HEK293T (cell line): Measurements from ENCODE around the gene TSHR.
A peak's percentile ranks its signal among the peaks of the same experiment; 100 is the strongest.

Experiments used
- CTCF ChIA-PET: fragments of 350-600 bp; formaldehyde crosslinking; extraction: SDS; loops from one replicate; lab custom pipeline; 2021; ENCODE audit warnings: antibody characterized with exemption, inconsistent platforms; lab: Yijun Ruan, JAX
- POLR2A ChIA-PET: fragments of 350-600 bp; formaldehyde crosslinking; extraction: SDS; loops from one replicate; lab custom pipeline; 2020; ENCODE audit warnings: antibody characterized with exemption, inconsistent platforms; lab: Yijun Ruan, JAX
- DNase-seq: peaks from one replicate; pipeline ENCODE4 v3.0.0; 2012; ENCODE audit warnings: mixed read lengths; ENCODE audit errors: extremely low spot score
- ARNT ChIP-seq: fragments of 450-650 bp; IDR thresholded peaks from 2 replicates; pipeline ENCODE4 v1.6.1; 2017; ENCODE audit warnings: mild to moderate bottlenecking
- BHLHE40 ChIP-seq: fragments of 450-650 bp; IDR thresholded peaks from 2 replicates; pipeline ENCODE4 v1.6.1; 2016; ENCODE audit warnings: mild to moderate bottlenecking, moderate library complexity, borderline replicate concordance
- CTBP1 ChIP-seq: fragments of 450-650 bp; IDR thresholded peaks from 2 replicates; pipeline ENCODE4 v1.6.1; 2016; ENCODE audit warnings: borderline replicate concordance
- ELF4 ChIP-seq: fragments of 450-650 bp; IDR thresholded peaks from 2 replicates; pipeline ENCODE4 v1.6.1; 2017; ENCODE audit warnings: antibody characterized with exemption
- FOXA1 ChIP-seq: fragments of 450-650 bp; IDR thresholded peaks from 2 replicates; pipeline ENCODE4 v1.6.1; 2016; ENCODE audit warnings: mild to moderate bottlenecking
- FOXK2 ChIP-seq: fragments of 450-650 bp; IDR thresholded peaks from 2 replicates; pipeline ENCODE4 v1.6.1; 2016; ENCODE audit warnings: mild to moderate bottlenecking
- FOXM1 ChIP-seq: fragments of 450-650 bp; IDR thresholded peaks from 2 replicates; pipeline ENCODE4 v1.6.1; 2017; ENCODE audit warnings: mild to moderate bottlenecking, borderline replicate concordance
- HDGF ChIP-seq: fragments of 450-650 bp; IDR thresholded peaks from 2 replicates; pipeline ENCODE4 v1.6.1; 2017; ENCODE audit warnings: antibody characterized with exemption, borderline replicate concordance
- L3MBTL2 ChIP-seq: fragments of 450-650 bp; conservative IDR thresholded peaks from 2 replicates; pipeline ENCODE4 v1.6.1; 2016; ENCODE audit warnings: mild to moderate bottlenecking
- LEF1 ChIP-seq: fragments of 450-650 bp; IDR thresholded peaks from 2 replicates; pipeline ENCODE4 v1.6.1; 2017; ENCODE audit warnings: mild to moderate bottlenecking, borderline replicate concordance
- NFRKB ChIP-seq: fragments of 450-650 bp; IDR thresholded peaks from 2 replicates; pipeline ENCODE4 v1.6.1; 2016; ENCODE audit warnings: mild to moderate bottlenecking, moderate library complexity
- PKNOX1 ChIP-seq: fragments of 450-650 bp; IDR thresholded peaks from 2 replicates; pipeline ENCODE4 v1.6.1; 2016
- SP1 ChIP-seq: fragments of 450-650 bp; IDR thresholded peaks from 2 replicates; pipeline ENCODE4 v1.6.1; 2017
- SUZ12 ChIP-seq: fragments of 450-650 bp; IDR thresholded peaks from 2 replicates; pipeline ENCODE4 v1.6.1; 2016; ENCODE audit warnings: mild to moderate bottlenecking
- TARDBP ChIP-seq: fragments of 450-650 bp; IDR thresholded peaks from 2 replicates; pipeline ENCODE4 v1.6.1; 2016
- ZNF384 ChIP-seq: fragments of 450-650 bp; IDR thresholded peaks from 2 replicates; pipeline ENCODE4 v1.6.1; 2016

TSHR gene

GRCh38 chr14:81169711-81170103 is 214.3 kb downstream of the TSHR start:
- ChIA-PET CTCF (interaction anchor here (0.6 to 1.2 kb wide), 6 partner anchors 10 to 361 kb away, joined by 3 to 9 read pairs (median 4); partner anchors contain the start of gene CEP128), POLR2A (interaction anchor here (0.6 to 1.6 kb wide), 15 partner anchors 8 to 291 kb away, joined by 3 to 10 read pairs (median 3); partner anchors contain the start of genes CEP128, GTF2A1 and TSHR)
- no peak for DNase-seq
- TF ChIP-seq FOXK2 (no peak), ARNT (no peak), ELF4 (no peak), BHLHE40 (no peak)

DNA sequence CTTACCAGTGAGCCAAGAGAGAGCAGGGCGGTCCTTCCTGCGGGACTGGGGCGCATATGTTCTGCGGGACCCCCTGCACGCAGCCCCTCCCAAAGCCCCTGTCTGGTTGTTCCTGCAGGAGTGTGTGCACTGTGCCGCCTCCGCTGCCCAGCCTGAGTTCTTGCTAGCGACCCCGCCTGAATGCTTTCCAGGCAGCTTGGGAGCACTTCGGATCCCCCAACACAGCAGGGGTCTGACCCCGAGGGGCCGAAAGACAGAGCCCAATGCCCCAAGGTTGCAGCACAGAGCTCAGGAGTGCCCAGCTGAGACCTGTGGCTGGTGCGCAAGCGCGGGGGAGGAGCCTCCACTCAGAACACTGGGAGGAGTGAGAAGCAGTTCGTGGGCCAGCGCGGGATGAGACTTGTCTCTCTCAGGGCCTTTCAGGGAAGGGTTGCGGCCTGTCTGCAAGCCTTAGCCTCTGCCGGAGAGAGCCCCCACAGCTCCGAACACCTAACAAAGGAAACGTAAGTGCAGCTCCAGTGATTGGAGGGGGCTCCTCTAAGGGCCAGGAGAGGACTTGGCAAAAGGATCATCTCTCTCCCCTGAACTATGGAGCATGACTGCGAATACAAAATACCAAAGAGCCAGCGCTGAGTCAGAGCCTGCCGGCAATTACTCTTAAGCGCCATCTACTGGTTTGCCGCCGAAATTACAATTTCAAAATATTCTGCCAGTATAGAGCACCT is 214.8 kb downstream of the TSHR start:
- POLR2A ChIA-PET: interaction anchor here (0.5 to 1.6 kb wide), 16 partner anchors 9 to 975 kb away, joined by 3 to 10 read pairs (median 3); partner anchors contain the start of genes CEP128, GTF2A1 and TSHR
- DNase-seq: peak; percentile 86
- CTCF ChIA-PET: interaction anchor here (0.6 to 1.2 kb wide), 6 partner anchors 10 to 361 kb away, joined by 3 to 9 read pairs (median 4); partner anchors contain the start of gene CEP128
- TF ChIP-seq L3MBTL2 (peak; percentile 24; the same call in 1 of the 2 replicates), SUZ12 (no peak), FOXA1 (no peak)

DNA sequence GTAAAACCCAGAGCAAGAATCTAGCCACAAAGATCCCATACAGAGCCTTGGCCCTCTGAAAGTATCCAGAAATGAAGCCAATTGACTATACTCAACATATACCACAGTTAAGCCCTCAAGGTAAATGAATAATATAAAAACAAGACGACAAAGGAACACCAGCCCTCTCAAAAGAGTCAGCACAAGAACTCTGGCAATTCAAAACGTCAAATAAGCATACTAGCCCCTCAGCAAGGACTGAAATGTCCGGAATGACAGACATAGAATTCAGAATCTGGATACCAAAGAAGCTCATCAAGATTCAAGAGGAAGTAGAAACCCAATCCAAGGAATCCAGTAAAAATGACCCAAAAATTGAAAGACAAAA is 215.4 kb downstream of the TSHR start:
- no peak for DNase-seq
- POLR2A ChIA-PET: interaction anchor here (0.5 to 1.6 kb wide), 12 partner anchors 9 to 975 kb away, joined by 3 to 10 read pairs (median 4); partner anchors contain the start of genes CEP128, GTF2A1 and TSHR
- TF ChIP-seq FOXA1 (no peak), NFRKB (no peak), TARDBP (no peak), SP1 (no peak), ELF4 (no peak), FOXK2 (no peak), ARNT (no peak), FOXM1 (no peak), HDGF (no peak), PKNOX1 (no peak), CTBP1 (no peak), ZNF384 (no peak), SUZ12 (no peak), L3MBTL2 (no peak), LEF1 (no peak), BHLHE40 (no peak)

DNA sequence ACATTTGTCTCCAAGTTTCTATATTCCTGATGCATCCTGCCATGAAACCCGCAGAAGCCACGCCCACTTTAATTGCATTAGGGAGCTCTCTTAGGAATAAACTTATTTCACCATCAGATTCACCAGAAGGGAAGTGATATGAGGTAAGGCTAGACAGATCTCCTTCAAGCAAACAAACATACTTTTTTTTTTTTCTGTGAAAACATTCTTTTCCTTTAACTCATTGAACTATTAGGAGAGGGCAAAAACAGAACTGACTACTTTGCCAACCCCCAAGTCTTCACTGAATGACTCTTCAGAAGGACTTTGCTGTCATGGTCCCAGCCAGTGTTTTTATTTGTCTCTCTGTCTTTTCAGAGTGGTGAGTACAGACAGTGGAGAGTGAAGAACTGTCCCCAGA is 216.9 kb downstream of the TSHR start:
- ChIA-PET POLR2A (no interaction called here), CTCF (interaction anchor here (0.5 to 1.0 kb wide), 2 partner anchors 9 to 176 kb away, joined by 3 read pairs; no protein-coding TSS in a partner anchor)
- TF ChIP-seq BHLHE40: no peak
- no peak for TF ChIP-seq FOXA1
- no peak for TF ChIP-seq SP1
- TF ChIP-seq LEF1: no peak
- TF ChIP-seq NFRKB: no peak
- TF ChIP-seq ELF4: no peak
- TF ChIP-seq FOXM1: no peak
- no peak for DNase-seq

More for the DNA sequence above, 215.4 kb downstream of the TSHR start:
- CTCF ChIA-PET: interaction anchor here (1.0 to 1.1 kb wide), 2 partner anchors 9 to 15 kb away, joined by 4 to 9 read pairs; no protein-coding TSS in a partner anchor

GRCh38 chr14:81172881-81173280 is 217.5 kb downstream of the TSHR start:
- no peak for DNase-seq
- no peak for TF ChIP-seq ELF4
- no peak for TF ChIP-seq BHLHE40
- no peak for TF ChIP-seq L3MBTL2
- TF ChIP-seq NFRKB: no peak
- TF ChIP-seq SP1: no peak
- ChIA-PET CTCF (no interaction called here), POLR2A (no interaction called here)

DNA sequence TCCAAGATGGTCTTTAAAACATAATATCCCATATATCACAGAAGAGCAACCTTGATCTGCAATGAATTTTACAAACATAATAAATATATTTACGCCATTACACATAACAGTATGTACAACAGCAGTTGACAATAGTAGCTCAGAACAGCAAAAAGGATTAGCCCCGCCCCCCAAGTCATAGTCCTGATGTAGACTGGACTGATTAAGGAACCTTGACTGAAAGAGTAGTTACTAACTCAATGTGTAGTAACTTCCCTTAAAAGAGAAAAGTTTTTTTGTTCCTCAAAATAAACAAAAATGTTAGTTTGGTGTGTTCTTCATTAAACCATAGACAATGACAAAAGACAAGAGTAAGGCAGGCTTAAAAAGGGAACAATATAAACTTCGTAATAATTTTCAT is 220.8 kb downstream of the TSHR start:
- no peak for DNase-seq
- POLR2A ChIA-PET: no interaction called here
- CTCF ChIA-PET: no interaction called here
- TF ChIP-seq LEF1 (no peak), SP1 (no peak), CTBP1 (no peak), FOXA1 (no peak), ZNF384 (no peak), NFRKB (no peak), SUZ12 (no peak), FOXK2 (no peak)

DNA sequence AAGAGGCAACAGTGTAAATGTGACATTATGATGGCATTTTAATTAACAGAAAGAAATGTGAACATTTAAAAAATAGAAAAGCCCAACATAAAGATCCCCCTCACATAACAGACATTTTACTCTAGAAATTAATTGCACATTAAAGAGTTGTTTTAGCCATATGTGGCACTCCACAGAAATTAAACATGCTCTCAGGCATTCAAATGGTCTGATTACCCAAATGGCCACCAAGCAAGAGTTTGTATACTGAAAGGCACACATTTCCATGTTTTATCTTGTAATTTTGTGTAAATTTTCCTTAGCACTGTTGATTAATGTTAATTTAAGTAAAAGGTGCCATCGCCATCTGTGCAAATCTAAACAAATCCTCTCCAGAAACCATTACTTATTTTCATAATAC is 221.8 kb downstream of the TSHR start:
- DNase-seq: no peak
- CTCF ChIA-PET: no interaction called here
- POLR2A ChIA-PET: interaction anchor here (0.6 kb wide), 1 partner anchor 10 kb away, joined by 3 read pairs; no protein-coding TSS in a partner anchor
- TF ChIP-seq HDGF (no peak), BHLHE40 (no peak), LEF1 (no peak), L3MBTL2 (no peak), ELF4 (no peak), FOXA1 (no peak), SP1 (no peak), FOXK2 (no peak), NFRKB (no peak), SUZ12 (no peak), ZNF384 (no peak), TARDBP (no peak), PKNOX1 (no peak)
